HG02571 (cell line): Measurements from ENCODE around the gene OGDHL.
"Not testable (repeated sequence)": the region's sequence is repeated elsewhere in the genome, so short reads cannot be mapped to it uniquely, and the experiment has no call there.

Experiments
- ATAC-seq: cut with Tn5 transposase; IDR thresholded peaks from one replicate; pipeline ENCODE4 v1.9.1; 2021; ENCODE audit warnings: mild to moderate bottlenecking, moderate library complexity; ENCODE audit not compliant: unreplicated experiment

OGDHL gene

GRCh38 chr10:49741108-49741995, 20.8 kb downstream of the OGDHL start:
- no peak for ATAC-seq

- ATAC-seq: no peak
These were observed 21.6 kb downstream of the OGDHL start for GRCh38 chr10:49740346-49741107.

- no peak for ATAC-seq
These were observed 22.7 kb downstream of the OGDHL start for GRCh38 chr10:49739426-49739825.

- no peak for ATAC-seq
These were observed 23.3 kb downstream of the OGDHL start for GRCh38 chr10:49738616-49739360.

GRCh38 chr10:49737474-49738201, 24.5 kb downstream of the OGDHL start:
- ATAC-seq: no peak

GRCh38 chr10:49736564-49737113, 25.5 kb downstream of the OGDHL start:
- no peak for ATAC-seq

- ATAC-seq: no peak
These were observed 26.1 kb downstream of the OGDHL start for GRCh38 chr10:49735848-49736563.

GRCh38 chr10:49735161-49735560, 27.0 kb downstream of the OGDHL start:
- ATAC-seq: no peak

- no peak for ATAC-seq
These were observed 27.4 kb downstream of the OGDHL start for GRCh38 chr10:49734676-49735075.

GRCh38 chr10:49733866-49734265, 28.3 kb downstream of the OGDHL start:
- ATAC-seq: no peak

- ATAC-seq: no peak
These were observed 35.5 kb downstream of the OGDHL start for GRCh38 chr10:49726593-49726992.

GRCh38 chr10:49715157-49715556, 47.0 kb downstream of the OGDHL start:
- not testable (repeated sequence) for ATAC-seq

GRCh38 chr10:49713266-49713665, 48.9 kb downstream of the OGDHL start:
- no peak for ATAC-seq

- ATAC-seq: no peak
These were observed 50.6 kb downstream of the OGDHL start for GRCh38 chr10:49711481-49711880.

GRCh38 chr10:49710966-49711365, 51.2 kb downstream of the OGDHL start:
- ATAC-seq: no peak

- ATAC-seq: no peak
These were observed 52.2 kb downstream of the OGDHL start for GRCh38 chr10:49709934-49710333.

- no peak for ATAC-seq
These were observed 54.5 kb downstream of the OGDHL start for GRCh38 chr10:49707585-49707984.

- no peak for ATAC-seq
These were observed 61.1 kb downstream of the OGDHL start for GRCh38 chr10:49700997-49701396.

GRCh38 chr10:49700211-49700610, 61.9 kb downstream of the OGDHL start:
- ATAC-seq: no peak

- ATAC-seq: no peak
These were observed 63.4 kb downstream of the OGDHL start for GRCh38 chr10:49698679-49699078.
